Measurements from ENCODE around the gene NUB1.

DNA sequence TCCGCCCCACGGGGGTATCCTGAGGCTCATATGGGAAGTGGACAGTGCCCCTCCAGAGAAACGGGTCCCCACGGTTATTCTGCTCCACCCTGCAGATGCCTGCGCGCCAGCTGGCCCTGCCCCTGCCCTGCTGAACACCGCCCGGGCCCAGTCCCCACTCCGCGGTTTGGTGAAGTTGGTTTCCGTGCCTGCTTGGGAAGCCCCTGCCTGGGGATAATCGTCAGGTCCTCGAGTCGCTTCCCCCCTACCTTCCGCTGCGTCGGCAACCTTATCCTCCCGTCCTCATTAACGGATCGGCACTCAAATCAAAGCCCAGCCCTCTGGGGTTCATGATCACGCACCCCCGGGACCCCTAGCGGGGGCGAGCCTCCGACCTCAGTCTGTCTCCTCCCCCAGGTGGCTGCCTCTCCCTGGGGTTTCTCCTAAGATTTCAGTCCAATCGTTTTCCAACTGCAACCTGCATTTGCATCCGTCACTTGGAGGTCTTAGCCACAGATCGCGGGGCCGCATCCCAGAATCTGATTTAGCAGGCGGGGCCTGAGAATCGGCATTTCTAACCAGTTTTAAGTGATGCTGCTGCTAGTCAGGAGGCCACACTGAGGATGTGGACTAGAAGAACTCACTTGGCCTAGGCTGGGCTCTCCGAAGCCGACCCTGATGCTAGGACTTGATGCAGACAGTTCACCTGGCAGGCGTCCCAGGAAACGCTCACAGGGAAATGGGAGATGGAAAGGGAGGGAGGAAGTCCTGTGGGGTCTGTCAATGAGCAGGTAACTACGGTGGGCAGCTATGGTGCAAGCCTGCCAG is 40.7 kb downstream of the NUB1 start:
- TF ChIP-seq, protein P1, sequence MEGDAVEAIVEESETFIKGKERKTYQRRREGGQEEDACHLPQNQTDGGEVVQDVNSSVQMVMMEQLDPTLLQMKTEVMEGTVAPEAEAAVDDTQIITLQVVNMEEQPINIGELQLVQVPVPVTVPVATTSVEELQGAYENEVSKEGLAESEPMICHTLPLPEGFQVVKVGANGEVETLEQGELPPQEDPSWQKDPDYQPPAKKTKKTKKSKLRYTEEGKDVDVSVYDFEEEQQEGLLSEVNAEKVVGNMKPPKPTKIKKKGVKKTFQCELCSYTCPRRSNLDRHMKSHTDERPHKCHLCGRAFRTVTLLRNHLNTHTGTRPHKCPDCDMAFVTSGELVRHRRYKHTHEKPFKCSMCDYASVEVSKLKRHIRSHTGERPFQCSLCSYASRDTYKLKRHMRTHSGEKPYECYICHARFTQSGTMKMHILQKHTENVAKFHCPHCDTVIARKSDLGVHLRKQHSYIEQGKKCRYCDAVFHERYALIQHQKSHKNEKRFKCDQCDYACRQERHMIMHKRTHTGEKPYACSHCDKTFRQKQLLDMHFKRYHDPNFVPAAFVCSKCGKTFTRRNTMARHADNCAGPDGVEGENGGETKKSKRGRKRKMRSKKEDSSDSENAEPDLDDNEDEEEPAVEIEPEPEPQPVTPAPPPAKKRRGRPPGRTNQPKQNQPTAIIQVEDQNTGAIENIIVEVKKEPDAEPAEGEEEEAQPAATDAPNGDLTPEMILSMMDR (IDR thresholded peaks at IDR 0.05; ENCODE audit: low read length): no peak
- TF ChIP-seq EZH2 (IDR thresholded peaks at IDR 0.05; ENCODE audit: borderline replicate concordance, low read length): no peak
